Ishikawa (cell line): ENCODE results near the gene FHL2.

Experiments
- CEBPB ChIP-seq: IDR thresholded peaks from 2 replicates; pipeline ENCODE4 v1.6.1; 2012
- CREB1 ChIP-seq: IDR thresholded peaks from 2 replicates; pipeline ENCODE4 v1.6.1; 2012; ENCODE audit warnings: low read depth
- EP300 ChIP-seq: IDR thresholded peaks from 2 replicates; pipeline ENCODE4 v1.6.1; 2012; ENCODE audit warnings: borderline replicate concordance
- FOXM1 ChIP-seq: IDR thresholded peaks from 2 replicates; pipeline ENCODE4 v1.6.1; 2012; ENCODE audit warnings: low read depth, borderline replicate concordance
- MAX ChIP-seq: IDR thresholded peaks from 2 replicates; pipeline ENCODE4 v1.6.1; 2012
- TAF1 ChIP-seq: IDR thresholded peaks from 2 replicates; pipeline ENCODE4 v1.6.1; 2012; ENCODE audit warnings: low read depth, mild to moderate bottlenecking
- TCF12 ChIP-seq: IDR thresholded peaks from 2 replicates; pipeline ENCODE4 v1.6.1; 2012; ENCODE audit warnings: low read depth
- TEAD4 ChIP-seq: IDR thresholded peaks from 2 replicates; pipeline ENCODE4 v1.6.1; 2012

DNA sequence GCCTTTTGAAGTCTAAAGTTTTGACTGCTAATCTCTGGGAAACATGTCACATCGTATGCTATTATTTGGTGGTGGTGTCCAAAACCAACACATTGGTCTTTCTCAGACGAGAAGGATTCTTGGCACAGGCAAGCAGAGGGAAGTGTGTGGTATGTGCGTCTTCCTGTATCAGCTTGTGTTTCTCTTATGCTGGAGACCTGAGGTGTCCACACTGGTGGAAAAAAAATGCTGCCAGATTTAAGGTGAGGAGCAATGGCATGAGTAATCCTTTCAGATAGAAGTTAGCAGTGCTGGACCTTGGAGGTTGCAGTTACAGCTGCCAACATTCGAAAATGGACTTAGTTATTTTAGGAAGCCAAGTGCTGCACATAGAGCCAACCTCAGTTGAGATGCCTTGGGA is 11.7 kb upstream of the FHL2 start:
- TF ChIP-seq CEBPB (no peak), CREB1 (no peak), TEAD4 (no peak), FOXM1 (no peak), TAF1 (no peak), EP300 (no peak), TCF12 (no peak), MAX (no peak)
